GM12801 (cell line): ENCODE results near the gene CRACDL.

Experiments
- TF ChIP-seq, protein P1 (sequence below): IDR thresholded peaks from one replicate; pipeline ENCODE4 v1.5.1; 2011; ENCODE audit warnings: control low read depth; ENCODE audit not compliant: insufficient read length; ENCODE audit errors: extremely low read depth

CRACDL gene

DNA sequence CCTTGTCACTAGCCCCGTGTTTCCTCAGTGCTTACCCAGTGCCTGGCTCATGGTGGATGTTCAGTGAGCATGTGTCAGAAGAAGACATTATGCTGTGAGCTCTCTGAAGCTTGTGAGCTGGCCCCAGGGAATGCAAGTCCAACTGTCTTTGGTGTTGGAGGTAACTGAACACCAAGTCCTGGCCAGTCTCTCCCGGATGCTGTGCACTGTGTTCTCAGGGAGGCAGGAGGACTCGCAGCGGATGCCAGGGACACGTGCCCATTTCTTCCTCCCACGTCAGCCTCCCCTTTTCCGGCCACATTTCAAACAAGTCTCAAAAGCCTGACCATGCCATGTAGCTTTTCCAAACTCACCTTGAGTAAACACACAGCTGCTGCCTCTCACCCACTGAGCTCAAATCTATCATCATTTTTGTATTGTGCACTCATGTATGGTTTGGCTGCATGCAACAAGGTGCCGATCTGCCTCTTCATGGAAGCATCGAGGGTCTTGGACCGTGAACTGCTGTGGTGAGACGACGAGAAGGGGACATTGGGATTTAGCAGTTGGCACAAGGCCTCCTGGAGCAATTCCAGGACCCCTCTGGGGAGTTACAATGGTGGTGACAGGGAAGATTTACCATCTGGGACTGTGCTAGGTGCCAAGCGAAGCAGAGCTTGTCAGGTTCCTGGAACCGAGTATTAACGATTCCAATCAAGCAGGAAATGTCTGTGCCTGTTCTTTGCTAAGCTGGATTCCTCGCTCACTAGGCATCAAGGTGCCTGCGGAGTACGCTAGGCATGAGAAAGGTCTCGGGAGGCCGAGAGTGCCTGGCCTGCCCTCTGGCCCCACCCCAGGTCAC, 160.7 kb downstream of the CRACDL start:
- TF ChIP-seq, protein P1, sequence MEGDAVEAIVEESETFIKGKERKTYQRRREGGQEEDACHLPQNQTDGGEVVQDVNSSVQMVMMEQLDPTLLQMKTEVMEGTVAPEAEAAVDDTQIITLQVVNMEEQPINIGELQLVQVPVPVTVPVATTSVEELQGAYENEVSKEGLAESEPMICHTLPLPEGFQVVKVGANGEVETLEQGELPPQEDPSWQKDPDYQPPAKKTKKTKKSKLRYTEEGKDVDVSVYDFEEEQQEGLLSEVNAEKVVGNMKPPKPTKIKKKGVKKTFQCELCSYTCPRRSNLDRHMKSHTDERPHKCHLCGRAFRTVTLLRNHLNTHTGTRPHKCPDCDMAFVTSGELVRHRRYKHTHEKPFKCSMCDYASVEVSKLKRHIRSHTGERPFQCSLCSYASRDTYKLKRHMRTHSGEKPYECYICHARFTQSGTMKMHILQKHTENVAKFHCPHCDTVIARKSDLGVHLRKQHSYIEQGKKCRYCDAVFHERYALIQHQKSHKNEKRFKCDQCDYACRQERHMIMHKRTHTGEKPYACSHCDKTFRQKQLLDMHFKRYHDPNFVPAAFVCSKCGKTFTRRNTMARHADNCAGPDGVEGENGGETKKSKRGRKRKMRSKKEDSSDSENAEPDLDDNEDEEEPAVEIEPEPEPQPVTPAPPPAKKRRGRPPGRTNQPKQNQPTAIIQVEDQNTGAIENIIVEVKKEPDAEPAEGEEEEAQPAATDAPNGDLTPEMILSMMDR: no peak

DNA sequence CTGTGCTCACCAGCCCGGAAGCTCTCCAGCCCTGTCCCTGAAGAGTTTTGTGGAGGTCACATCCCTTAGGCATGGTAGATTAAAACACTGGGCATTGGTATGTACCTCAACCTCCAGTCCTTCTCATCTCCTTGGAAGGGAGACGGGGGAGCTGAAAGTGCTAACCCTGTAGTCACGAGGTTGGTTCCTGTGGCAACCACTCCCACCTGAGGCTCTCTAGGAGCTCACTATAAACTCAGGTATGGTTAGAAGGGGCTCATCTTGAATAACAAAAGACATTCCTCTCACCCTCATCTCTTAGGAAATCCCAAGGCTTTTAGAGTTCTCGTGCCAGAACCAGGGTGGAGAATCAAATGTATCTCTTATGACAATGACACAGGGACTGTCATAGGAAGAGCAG, 162.1 kb downstream of the CRACDL start:
- TF ChIP-seq, protein P1: no peak

DNA sequence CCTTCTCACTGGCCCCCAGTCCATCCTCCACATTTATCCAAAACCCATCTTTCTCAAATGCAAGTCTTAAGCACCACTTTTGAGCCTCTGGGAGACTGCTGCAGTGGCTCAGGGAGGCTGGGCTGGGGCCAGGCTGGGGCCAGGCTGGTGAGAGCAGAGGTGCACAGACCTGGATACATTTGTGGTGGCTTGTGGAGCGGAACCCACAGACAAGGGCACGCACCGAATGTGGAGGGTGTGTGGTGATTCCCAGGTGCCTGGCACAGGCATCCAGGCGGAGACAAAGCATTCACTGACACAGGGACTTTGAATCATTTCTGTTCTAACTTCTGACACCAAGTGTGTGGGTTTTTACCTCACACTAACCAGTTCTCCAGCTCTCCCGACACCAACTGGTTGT, 162.9 kb downstream of the CRACDL start:
- TF ChIP-seq, protein P1: no peak

DNA sequence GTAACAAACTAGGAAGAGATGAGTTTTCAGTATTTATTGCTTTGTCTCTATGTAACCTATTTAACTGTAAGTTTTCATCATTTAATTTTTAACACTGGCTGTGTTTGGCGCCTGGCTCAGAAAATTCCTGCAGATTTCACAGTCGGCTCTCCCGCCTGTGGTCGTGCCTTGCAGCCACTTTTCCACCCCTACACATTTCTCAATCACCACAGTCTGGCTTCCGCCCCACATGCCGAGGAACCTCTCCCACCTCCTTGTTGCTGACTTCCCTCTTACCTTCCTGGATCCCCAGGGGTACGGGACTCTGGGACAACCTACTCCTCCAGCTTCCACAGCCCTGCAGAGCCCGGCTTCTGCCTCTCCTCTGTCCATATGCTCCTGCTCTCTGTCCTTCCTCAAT, 163.5 kb downstream of the CRACDL start:
- TF ChIP-seq, protein P1: no peak

DNA sequence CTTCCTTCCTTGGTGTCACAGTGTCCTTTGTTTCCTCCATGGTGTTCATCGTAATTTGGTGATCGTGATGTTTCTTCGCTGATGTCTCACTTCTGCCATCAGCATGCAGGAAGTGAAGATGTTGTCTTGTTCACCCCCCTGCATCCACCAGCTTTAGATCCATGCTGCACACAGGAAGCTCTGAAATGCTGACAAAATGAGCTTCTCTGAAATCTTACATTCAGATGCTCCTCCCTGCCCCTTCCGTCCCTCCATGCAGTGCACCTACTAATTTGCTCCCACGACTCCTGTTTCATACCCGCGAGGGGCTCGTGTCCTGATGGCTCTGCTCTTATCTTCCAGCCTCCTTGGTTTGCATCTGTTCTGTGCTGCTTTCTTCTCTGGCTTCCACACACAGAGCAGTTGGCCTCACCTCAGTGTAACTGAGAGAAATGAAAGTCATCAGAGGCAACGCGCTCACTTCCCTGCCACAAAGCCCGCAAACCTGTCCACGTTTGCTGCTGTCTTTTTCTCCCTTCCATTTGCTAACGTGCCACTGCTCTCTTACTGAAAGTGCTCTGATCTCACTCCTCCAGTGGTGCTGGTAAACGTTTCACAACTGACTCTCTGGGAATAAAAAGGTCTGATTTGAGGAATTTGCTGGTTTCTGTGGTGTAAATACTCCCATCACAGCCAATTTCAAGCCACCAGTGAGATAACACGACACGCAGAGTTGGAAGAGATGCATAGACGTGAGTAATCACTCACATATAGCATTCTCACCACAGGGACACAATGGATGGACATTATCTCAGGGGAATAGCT, 164.1 kb downstream of the CRACDL start:
- TF ChIP-seq, protein P1: no peak

DNA sequence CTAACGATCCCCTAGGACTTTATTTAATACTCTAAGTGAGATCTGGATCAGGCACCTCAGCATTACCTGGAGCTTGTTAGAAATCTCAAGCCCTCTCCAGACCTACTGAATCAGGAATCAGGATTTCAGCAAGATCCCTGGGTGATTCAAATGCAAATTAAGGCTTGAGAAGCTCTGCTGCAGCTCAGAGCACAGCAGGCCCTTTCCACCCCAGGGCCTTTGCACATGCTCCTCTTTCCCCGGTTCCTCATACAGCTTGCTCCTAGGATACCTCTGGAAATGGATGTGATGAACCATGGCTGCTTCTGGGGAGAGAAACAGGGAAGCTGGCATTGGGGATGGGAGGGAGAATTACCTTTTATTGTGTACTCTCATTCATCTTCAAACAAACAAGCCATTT, 164.8 kb downstream of the CRACDL start:
- TF ChIP-seq, protein P1: no peak

DNA sequence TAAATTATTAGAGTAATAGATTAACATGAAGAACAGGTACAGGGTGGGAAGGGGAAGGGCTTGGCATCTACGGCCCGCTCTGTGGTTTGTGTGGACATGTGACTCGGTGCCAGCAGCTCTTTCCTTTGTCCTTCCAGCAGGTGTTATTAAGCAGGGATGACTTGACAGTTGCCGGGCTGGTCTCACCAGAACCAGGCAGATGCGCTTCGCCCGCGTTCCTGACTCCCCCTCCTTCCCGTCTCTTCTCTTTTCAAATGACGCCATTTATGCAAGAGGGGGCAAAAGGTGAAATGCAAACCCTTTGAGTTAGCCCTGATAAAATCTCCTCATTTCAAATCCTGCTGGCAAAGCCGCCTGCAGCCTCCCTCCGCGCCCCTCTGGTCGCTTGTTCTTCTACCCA, 166.2 kb downstream of the CRACDL start:
- TF ChIP-seq, protein P1: no peak
